Measurements from ENCODE around the gene CDH20. TPM values are rescaled to one million over a fixed set of nuclear protein-coding genes. Genes with fewer than 3 reads are reported as not detected.

CDH20 gene
- total RNA-seq, 1 donor from 2014 or later: not detected

DNA sequence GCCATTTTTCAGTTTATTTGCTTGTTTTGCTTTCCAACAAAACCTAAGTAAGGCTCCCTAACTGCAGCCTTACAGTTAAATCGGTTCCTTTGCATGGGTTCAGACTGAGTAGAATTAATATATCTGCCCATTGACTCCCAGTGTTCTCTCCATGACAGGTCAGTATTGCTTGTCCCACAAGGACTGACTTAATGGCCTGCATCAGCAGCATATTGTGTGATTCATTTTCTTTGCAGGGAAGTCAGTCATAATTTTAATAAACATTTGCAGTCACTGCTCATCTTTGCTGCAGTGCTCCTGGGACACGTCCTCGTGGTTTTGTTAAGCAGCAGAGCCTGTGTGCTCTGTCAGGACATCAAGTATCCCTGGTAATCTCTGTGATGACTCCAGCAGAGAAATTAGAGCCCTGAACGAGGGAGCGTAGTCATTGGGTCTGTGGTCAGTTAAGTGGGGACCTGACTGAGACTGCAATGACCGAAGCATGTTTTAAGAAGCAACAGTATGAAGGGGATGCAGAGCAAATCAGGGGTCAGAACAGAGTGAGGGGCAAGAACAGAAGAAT, 93.3 kb downstream of the CDH20 start:
- no peak for DNase-seq (ENCODE audit: low read depth)
- TF ChIP-seq, protein P1, sequence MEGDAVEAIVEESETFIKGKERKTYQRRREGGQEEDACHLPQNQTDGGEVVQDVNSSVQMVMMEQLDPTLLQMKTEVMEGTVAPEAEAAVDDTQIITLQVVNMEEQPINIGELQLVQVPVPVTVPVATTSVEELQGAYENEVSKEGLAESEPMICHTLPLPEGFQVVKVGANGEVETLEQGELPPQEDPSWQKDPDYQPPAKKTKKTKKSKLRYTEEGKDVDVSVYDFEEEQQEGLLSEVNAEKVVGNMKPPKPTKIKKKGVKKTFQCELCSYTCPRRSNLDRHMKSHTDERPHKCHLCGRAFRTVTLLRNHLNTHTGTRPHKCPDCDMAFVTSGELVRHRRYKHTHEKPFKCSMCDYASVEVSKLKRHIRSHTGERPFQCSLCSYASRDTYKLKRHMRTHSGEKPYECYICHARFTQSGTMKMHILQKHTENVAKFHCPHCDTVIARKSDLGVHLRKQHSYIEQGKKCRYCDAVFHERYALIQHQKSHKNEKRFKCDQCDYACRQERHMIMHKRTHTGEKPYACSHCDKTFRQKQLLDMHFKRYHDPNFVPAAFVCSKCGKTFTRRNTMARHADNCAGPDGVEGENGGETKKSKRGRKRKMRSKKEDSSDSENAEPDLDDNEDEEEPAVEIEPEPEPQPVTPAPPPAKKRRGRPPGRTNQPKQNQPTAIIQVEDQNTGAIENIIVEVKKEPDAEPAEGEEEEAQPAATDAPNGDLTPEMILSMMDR (IDR thresholded peaks at IDR 0.05; ENCODE audit: insufficient read depth, low read length, poor library complexity, severe bottlenecking): no peak
- H3K27me3 ChIP-seq (ENCODE audit: control insufficient read depth, insufficient read depth, low read length): no peaks in the 10 kb centered on the region

DNA sequence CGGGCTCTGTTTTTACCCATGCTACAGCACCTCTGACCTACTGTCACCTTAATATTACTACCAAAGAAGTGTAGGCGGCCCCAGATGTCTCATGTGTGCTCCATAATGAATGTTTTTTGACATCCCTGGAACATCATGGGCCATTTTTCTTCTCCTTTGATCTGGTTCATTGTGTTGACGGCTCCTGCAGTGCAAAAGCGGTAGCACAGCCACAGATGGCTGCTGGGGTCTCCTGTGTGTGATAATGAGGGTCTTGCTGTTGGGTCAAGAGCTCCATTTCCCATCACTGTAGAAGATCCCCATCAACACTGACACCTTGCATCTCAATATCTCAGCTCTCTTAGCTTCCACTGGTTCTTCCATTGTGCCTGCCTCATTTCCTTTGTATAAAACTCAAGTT, 95.0 kb downstream of the CDH20 start:
- TF ChIP-seq, protein P1 (IDR thresholded peaks at IDR 0.05; ENCODE audit: insufficient read depth, low read length, poor library complexity, severe bottlenecking): no peak
- Histone ChIP-seq H3K4me3 (ENCODE audit: low read depth, low read length) (no peak overlapping the region), H3K27me3 (ENCODE audit: control insufficient read depth, insufficient read depth, low read length) (no peaks in the 10 kb centered on the region), H3K36me3 (ENCODE audit: control insufficient read depth, insufficient read depth, low read length) (no peaks in the 10 kb centered on the region)
- DNase-seq (ENCODE audit: low read depth): no peak

More for the DNA sequence above, 93.3 kb downstream of the CDH20 start:
- H3K36me3 ChIP-seq (ENCODE audit: control insufficient read depth, insufficient read depth, low read length): no peaks in the 10 kb centered on the region
- H3K4me3 ChIP-seq (ENCODE audit: low read depth, low read length): no peak overlapping the region

DNA sequence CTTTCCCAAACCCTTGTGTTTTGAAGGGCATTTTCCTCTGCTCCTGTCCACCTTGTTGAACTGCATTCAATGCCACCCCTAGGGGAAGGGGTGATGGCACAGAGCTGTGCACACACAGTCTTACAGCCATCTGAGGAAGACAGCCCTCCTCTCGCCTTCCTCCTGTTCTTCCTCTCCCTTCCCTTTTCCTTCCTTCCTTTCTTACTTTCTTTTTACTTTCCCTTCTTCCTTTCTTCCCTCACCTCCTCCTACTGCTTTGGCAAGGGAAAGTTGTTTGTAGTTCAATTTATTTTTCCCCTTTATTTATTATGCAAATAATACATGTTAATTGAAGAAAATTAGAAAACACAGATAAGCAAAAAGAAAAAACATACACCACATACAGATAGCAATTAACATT, 99.4 kb downstream of the CDH20 start:
- Histone ChIP-seq H3K4me3 (ENCODE audit: low read depth, low read length) (no peak overlapping the region), H3K36me3 (ENCODE audit: control insufficient read depth, insufficient read depth, low read length) (no peaks in the 10 kb centered on the region), H3K27me3 (ENCODE audit: control insufficient read depth, insufficient read depth, low read length) (no peaks in the 10 kb centered on the region)
- DNase-seq (ENCODE audit: low read depth): no peak
- TF ChIP-seq, protein P1 (IDR thresholded peaks at IDR 0.05; ENCODE audit: insufficient read depth, low read length, poor library complexity, severe bottlenecking): no peak

DNA sequence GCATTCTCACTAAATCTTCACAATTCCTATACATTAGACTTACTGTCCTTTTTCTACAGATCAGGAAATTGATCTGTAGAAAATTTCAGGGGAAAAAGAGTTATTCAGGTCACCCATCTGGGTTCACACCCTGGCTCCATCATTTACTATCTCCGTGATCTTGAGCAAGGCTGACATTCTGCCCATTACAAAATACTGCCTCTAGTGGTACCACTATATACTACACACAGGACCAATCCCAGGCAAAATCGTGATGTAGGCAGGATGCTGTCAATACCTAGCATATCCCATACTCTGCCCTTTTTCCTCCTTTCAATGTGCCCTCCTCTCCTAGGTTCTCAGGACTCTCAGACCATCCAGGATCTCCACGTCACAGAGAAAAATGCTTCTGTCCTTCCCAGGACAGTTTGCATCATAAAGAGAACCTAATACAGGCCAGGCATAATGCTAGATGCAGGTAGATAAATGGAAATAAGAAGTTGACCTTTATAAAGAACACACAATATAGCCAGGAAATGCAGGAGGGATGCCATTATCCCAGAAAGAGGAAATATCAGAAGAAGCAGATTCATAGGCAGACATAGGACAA, 101.9 kb downstream of the CDH20 start:
- Histone ChIP-seq H3K4me3 (ENCODE audit: low read depth, low read length) (no peak overlapping the region), H3K27me3 (ENCODE audit: control insufficient read depth, insufficient read depth, low read length) (no peaks in the 10 kb centered on the region), H3K36me3 (ENCODE audit: control insufficient read depth, insufficient read depth, low read length) (no peaks in the 10 kb centered on the region)
- TF ChIP-seq, protein P1 (IDR thresholded peaks at IDR 0.05; ENCODE audit: insufficient read depth, low read length, poor library complexity, severe bottlenecking): peak; percentile 50
- DNase-seq (ENCODE audit: low read depth): no peak

DNA sequence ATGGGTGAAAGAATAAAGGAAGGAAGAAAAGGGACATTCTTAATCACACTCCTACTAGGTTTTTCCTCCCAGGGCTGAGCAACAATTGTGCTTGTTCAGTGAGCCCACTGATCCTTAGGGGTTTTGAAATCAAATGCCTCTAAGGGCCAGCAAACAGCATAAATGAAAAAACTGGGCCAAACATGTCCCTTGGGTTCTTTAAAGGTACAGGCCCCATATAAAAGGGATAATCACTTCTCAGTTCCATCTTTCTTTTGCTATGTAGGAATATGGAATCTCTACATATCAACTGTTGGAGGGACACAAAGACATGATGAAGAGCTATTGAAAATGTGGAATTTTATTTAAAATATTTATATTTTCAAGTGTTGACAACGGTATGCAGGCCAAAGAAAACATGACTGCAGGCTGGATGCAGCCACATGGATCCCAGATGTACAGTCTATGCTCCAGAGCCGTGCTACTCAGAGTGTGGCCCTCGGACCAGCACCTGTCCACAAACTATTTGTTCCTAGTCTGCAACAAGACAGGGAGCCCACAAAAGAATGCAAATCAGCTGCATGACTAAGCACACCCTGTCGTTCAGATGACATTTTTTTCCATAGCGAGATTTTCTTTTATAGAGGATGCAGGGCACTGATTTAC, 110.0 kb downstream of the CDH20 start:
- no peak for DNase-seq (ENCODE audit: low read depth)
- TF ChIP-seq, protein P1 (IDR thresholded peaks at IDR 0.05; ENCODE audit: insufficient read depth, low read length, poor library complexity, severe bottlenecking): no peak
- H3K36me3 ChIP-seq (ENCODE audit: control insufficient read depth, insufficient read depth, low read length): no peaks in the 10 kb centered on the region
- no peak overlapping the region for H3K4me3 ChIP-seq (ENCODE audit: low read depth, low read length)
- no peaks in the 10 kb centered on the region for H3K27me3 ChIP-seq (ENCODE audit: control insufficient read depth, insufficient read depth, low read length)

Measured in kidney epithelial cell (primary cell).